ENCODE results near the gene CLUH. TPM values are rescaled to one million over a fixed set of nuclear protein-coding genes. Genes with fewer than 3 reads are reported as not detected.

Gene CLUH
- total and polyA plus RNA-seq, 2 experiments from 2014 or later: 45.5 to 50.2 TPM

DNA sequence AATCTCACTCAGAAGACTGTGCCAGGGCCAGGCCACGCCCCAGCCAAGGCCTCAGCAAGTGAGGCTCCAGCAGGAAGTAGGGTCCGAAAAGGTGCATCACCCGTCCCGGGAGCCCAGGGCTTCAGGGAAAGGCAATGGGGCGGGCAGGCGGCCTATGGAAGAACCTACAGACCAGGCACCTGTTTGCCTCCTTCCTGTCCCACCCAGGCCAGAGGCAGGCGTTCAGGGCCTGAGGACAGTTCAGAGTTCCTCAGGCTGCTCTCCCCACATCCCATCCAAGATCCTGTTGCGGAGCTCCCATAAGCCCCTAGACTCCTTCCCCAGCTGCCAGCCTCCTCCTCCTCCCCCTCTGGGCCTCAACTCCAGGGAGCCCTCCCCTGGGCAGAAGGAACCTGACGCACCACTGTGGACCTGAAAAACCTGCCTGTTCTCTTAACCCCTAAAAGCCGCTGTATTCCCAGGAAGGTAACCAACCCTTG lies 2.3 kb downstream of the CLUH start:
- Histone ChIP-seq H3K27ac (peak overlapping the region; percentile 55), H3K9me3 (ENCODE audit: low read depth) (no peaks in the 10 kb centered on the region), H3K9me2 (replicated peaks; ENCODE audit: insufficient read depth) (no peaks in the 10 kb centered on the region), H3K4me1 (ENCODE audit: insufficient read depth) (peaks cover 42% of the 10 kb centered on the region), H4K20me1 (ENCODE audit: insufficient read depth, poor library complexity, severe bottlenecking) (peaks cover 51% of the 10 kb centered on the region), H3K27me3 (no peaks in the 10 kb centered on the region), H3K36me3 (replicated peaks; ENCODE audit: insufficient read depth, low read depth) (no peaks in the 10 kb centered on the region), H3K4me2 (peak overlapping the region; percentile 96), H2AFZ (no peak overlapping the region), H3K4me3 (no peak overlapping the region), H3K79me2 (peaks cover 65% of the 10 kb centered on the region)
- DNase-seq (ENCODE audit: low spot score): peak; percentile 48
- WGBS (ENCODE audit: low lambda C conversion rate, missing lambda C conversion rate): 66% methylated on average over 10 of the region's 10 CpGs
- TF ChIP-seq EZH2phosphoT487 (IDR thresholded peaks at IDR 0.05; ENCODE audit: low read depth, severe bottlenecking, unreplicated experiment) (no peak), EZH2 (IDR thresholded peaks at IDR 0.05; ENCODE audit: borderline replicate concordance) (no peak), CTCF (IDR thresholded peaks at IDR 0.05; ENCODE audit: poor library complexity) (no peak)

DNA sequence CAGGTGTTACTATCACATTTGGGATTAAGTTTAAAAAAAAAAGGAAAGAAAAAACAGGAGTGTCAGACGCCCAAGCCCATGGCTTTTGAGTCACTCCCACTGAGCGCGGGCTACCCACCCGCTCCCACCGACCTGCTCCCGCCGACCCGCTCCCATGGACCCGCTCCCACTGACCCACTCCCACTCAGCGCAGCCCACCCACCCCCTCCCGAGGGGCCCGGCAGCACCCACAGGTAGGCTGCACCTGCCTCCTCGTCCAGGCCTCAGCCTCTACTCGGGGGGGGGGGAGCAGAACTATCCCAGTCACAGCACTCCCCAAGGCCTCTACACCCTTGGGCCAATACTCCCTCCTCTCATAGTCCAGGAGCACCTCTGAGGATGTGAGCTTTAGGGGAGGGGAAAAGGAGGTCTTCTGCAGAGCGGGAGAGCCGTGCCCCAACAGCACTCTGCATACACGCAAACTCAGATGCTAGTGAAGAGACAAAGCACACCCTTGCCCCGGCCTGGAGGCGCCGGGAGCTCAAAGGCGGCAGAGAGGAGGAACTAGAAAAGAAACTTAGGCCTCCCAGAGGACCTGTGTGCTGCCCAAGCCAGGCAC lies 2.9 kb downstream of the CLUH start:
- TF ChIP-seq CTCF (IDR thresholded peaks at IDR 0.05; ENCODE audit: poor library complexity): no peak
- no peak for TF ChIP-seq EZH2 (IDR thresholded peaks at IDR 0.05; ENCODE audit: borderline replicate concordance)
- no peak for TF ChIP-seq EZH2phosphoT487 (IDR thresholded peaks at IDR 0.05; ENCODE audit: low read depth, severe bottlenecking, unreplicated experiment)
- Histone ChIP-seq H3K4me1 (ENCODE audit: insufficient read depth) (peaks cover 42% of the 10 kb centered on the region), H3K27ac (peak overlapping the region; percentile 55), H3K9me2 (replicated peaks; ENCODE audit: insufficient read depth) (no peaks in the 10 kb centered on the region), H4K20me1 (ENCODE audit: insufficient read depth, poor library complexity, severe bottlenecking) (peaks cover 51% of the 10 kb centered on the region), H3K27me3 (no peaks in the 10 kb centered on the region), H3K79me2 (peaks cover 65% of the 10 kb centered on the region), H3K9me3 (ENCODE audit: low read depth) (no peaks in the 10 kb centered on the region), H3K4me3 (no peak overlapping the region), H3K36me3 (replicated peaks; ENCODE audit: insufficient read depth, low read depth) (no peaks in the 10 kb centered on the region), H3K4me2 (peak overlapping the region; percentile 96), H2AFZ (no peak overlapping the region)
- 93% methylated on average over 17 of the region's 21 CpGs for WGBS (ENCODE audit: low lambda C conversion rate, missing lambda C conversion rate)
- DNase-seq (ENCODE audit: low spot score): no peak

DNA sequence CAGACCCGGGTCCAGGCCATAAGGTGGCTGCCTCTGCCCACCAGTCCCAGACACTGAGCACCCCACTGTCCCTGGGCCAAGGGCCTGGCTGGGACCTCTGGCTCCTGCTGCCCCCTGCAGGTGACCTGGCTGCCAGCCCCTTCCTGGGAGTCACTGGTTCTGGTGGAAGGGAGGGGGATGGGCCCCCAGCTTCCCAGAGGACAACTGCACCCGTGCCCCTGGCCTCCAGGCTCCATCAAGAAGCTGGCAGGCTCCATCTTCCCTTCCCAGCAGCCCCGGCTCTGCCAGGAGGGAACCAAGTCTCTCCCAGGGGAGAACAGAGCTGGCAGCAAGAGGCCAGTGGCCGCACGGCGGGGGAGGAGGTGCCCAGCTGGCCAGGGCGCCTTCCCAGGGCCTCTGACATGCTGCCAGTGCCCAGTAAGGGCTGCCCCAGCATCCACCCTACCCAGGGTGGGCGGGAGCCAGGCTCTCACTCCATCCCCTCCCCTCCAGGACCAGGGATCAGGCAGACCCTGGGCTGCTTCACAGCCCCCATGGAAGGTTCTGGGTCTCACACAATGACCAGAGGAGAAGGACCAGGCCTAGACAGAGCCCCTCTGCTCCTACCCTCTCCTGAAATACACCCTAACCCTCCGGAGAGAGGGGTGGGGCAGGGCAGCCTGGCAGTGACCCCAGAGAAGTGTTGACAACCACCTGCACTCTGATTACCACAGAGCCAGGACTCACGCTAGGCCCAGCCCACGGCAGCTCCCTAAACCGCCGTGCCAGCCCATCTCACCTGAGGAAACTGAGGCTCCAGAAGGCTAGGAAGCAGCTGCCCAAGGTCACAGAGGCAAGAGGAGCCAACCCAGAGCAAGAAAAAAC lies 3.6 kb downstream of the CLUH start:
- Histone ChIP-seq H3K9me3 (ENCODE audit: low read depth) (no peaks in the 10 kb centered on the region), H4K20me1 (ENCODE audit: insufficient read depth, poor library complexity, severe bottlenecking) (peaks cover 51% of the 10 kb centered on the region), H3K9me2 (replicated peaks; ENCODE audit: insufficient read depth) (no peaks in the 10 kb centered on the region), H3K27ac (no peak overlapping the region), H3K79me2 (peaks cover 65% of the 10 kb centered on the region), H2AFZ (no peak overlapping the region), H3K36me3 (replicated peaks; ENCODE audit: insufficient read depth, low read depth) (no peaks in the 10 kb centered on the region), H3K27me3 (no peaks in the 10 kb centered on the region), H3K4me3 (no peak overlapping the region), H3K4me2 (peak overlapping the region; percentile 96), H3K4me1 (ENCODE audit: insufficient read depth) (peaks cover 42% of the 10 kb centered on the region)
- WGBS (ENCODE audit: low lambda C conversion rate, missing lambda C conversion rate): 86% methylated on average over 13 of the region's 13 CpGs
- TF ChIP-seq EZH2 (IDR thresholded peaks at IDR 0.05; ENCODE audit: borderline replicate concordance) (no peak), CTCF (IDR thresholded peaks at IDR 0.05; ENCODE audit: poor library complexity) (peak; percentile 31)
- peak; percentile 55 for DNase-seq (ENCODE audit: low spot score)
